Measurements from ENCODE around the gene HPX.

The HPX gene

DNA sequence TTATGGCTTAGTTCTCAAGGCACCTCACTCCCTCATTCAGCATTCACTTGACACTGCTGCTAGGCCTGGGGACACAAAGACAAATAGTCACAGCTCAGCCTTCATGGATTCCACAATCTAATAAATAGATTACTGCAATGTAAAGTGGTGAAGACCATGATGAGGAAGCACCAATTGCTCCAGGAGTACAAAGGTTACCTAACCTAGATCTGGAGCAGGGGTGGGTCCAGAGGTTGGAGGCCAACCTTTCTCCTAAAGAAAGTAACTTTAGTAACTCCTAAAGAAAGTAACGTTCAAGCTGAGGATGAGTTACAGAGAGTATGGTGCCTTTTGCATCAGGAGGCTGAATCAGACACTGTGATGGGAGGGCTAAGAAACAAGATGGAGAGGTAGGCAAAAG lies 28.8 kb upstream of the HPX start:
- DNase-seq = no peak
- in situ Hi-C loops (cut with HindIII; ENCODE audit: low pct_ligation_motif_present, low pct_unique_long_range_greater_than_20kb, low sequenced_read_pairs) = no loop called here

DNA sequence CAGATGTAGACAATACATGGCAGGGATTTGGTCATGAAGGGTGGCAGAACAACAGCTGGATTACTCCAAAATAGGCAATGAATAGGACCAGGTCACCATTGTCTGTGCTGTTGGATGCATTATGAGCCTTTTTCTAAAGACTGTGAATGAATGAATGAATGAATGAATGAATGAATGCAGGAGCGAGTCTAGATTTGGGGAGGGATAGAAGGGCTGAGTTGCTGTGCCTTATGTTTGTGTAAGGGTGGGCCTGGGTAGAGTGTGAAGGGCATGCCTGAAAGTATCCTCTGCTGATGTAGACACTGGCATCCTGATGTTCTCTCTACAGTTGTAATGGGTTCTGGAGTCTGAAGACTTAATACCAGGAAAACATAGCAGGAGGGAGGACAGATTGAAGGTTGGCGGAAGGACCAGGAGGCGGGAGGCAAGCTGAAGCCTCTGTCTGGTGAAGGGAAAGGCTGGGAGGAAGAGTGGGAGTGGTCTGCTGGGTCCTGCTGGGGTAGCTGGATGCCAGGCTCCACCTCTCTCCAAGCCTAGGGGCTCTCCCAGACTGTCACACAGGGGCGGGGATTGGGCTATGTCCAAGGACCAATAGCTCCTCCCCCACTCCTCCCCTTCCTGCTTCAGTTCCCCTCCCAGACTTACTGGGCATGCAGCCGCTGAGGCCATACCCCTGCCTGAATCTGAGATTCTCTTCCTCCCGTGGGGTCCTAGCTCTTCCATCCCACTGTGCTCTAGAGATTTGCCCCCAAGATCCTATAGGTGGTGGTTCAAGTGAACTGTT lies 28.1 kb upstream of the HPX start:
- in situ Hi-C loops (cut with HindIII; ENCODE audit: low pct_ligation_motif_present, low pct_unique_long_range_greater_than_20kb, low sequenced_read_pairs) = no loop called here
- peak; percentile 79 for DNase-seq

DNA sequence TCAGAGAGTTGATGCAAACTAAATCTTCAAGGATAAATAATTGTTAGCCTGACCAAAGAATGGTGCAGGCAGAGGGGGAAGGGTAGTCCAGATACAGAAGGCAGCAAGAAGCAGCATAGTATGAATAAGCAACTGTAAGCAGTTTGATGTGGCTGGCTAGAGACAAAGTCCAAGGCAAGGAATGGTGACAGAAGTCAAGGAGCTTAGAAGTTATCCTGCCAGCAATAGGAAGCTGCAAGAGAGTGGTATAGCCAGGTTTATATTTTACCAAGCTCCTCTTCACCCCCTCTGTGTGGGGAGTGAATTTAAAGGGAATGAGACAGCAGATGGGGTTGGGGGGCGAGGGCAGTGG lies 18.3 kb upstream of the HPX start:
- no peak for DNase-seq
- in situ Hi-C loops (cut with HindIII; ENCODE audit: low pct_ligation_motif_present, low pct_unique_long_range_greater_than_20kb, low sequenced_read_pairs) = no loop called here

DNA sequence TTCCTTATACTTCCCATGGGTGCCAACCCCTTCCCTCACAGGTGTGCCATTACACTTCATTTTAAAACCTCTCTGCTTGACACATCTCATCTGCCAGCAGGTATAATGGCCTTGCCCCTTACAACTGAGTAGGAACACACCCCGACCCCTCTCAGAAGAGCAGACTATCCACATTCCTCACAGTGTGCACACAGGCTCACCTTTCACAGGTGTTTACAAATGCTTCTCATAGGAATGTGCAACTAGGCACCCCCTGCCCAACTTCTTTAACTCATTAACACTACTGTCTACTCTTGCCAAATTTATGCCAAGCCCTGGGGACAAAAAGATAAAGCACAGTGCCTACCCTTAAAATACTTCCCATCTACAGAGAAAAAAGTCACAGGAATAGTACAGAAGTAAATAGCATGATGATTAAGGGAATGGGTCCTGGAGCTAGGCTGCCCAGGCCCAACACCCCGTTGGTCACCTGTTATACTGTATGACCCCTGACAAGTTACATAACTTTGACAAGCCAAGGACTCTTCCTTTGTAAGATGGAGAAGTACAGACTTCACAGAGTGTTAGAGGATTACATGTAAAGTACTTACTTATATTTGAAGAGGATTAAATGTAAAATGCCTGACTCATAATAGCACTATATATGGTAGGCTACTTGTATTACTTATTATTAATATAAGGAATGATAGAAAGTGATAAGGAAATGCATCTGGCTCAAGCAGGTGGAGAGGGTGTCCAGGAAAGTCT lies 17.7 kb upstream of the HPX start:
- DNase-seq = no peak
- in situ Hi-C loops (cut with HindIII; ENCODE audit: low pct_ligation_motif_present, low pct_unique_long_range_greater_than_20kb, low sequenced_read_pairs) = no loop called here

DNA sequence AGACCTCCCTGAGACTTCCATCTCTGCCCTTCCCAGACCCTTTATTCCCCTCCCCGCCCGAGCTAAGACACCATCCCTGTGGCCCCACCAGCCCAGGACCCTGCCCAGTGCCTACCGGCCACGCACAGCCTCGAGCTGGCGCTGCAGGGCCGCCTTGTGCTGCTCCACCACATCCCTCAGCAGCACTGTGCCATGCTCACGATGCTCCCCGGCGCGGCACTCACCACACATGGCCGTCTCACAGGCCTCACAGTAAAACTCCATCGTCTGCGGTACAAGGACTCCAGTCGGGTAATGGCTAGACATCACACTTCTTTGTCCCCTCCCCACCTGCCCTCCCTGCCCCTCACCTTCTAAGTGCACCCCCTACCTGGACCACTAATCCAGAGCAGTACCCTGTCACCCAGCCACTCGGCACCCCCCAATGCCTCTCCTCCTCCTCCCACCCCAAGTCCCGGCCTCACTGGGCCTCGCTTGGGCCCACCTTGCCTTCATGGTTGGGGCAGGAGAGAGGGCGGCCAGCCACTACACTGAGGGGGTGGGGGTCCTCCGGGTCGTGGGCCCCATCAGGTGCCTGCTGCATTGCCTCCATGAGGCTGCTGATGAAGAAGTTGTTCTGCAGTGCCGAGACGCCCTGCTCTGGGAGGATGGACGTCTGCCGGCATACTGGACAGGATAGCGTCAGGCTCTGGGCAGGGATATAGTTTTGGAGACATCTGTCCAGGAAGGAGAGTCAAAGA lies 17.0 kb upstream of the HPX start:
- in situ Hi-C loops (cut with HindIII; ENCODE audit: low pct_ligation_motif_present, low pct_unique_long_range_greater_than_20kb, low sequenced_read_pairs) = no loop called here
- no peak for DNase-seq

DNA sequence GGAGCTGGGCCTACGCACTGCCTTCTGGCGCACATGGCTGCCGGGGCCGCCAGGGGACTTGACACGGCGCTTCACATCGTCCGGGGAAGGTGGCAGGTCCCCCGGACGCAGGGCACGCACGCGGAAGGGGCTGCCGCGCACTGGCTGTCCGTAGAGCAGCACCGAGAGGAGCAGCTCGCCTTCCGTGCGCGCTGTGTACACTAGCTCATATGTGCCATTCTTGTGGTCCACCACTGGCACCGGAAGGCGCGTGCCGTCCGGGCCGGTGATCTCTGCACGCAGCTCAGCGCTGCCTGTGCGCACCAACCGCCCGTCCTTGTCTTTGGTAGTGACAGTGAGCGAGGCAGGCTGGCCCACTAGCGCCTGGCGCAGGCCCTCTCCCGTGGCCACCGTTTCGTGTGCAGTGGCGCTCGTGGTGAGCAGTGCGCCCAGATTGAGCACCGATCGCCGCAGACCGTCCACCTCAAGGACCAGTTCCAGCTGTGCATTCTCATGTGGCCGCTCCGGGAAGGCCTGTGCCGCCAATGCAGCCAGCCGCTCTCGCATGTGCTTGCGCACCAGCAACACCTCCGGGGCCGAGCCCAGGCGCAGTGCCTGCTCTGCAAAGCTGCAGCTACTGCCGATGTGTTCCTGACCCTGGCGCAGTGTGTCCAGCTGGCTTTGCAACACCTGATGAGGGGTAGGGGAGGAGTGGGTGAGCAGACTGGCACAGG lies 15.7 kb upstream of the HPX start:
- in situ Hi-C loops (cut with HindIII; ENCODE audit: low pct_ligation_motif_present, low pct_unique_long_range_greater_than_20kb, low sequenced_read_pairs) = no loop called here
- no peak for DNase-seq

DNA sequence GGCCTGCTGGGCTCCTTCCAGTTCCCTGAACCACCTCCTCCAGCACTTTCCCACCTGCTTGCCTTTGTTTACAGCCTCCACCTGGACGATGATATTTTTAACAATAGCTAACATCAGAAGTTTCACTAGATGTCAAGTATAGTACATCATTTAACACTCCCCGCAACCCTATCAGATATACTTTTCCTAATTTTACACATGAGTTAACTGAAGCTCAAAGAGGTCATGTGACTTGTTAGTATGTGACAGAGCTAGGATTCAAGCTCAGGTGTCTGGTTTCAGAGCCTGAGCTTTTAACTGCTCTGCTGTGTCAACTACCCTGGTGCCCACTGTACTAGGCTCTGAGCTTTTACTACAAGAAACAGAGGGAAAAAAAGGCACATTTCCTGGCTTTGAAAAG lies 14.3 kb upstream of the HPX start:
- in situ Hi-C loops (cut with HindIII; ENCODE audit: low pct_ligation_motif_present, low pct_unique_long_range_greater_than_20kb, low sequenced_read_pairs) = no loop called here
- no peak for DNase-seq

DNA sequence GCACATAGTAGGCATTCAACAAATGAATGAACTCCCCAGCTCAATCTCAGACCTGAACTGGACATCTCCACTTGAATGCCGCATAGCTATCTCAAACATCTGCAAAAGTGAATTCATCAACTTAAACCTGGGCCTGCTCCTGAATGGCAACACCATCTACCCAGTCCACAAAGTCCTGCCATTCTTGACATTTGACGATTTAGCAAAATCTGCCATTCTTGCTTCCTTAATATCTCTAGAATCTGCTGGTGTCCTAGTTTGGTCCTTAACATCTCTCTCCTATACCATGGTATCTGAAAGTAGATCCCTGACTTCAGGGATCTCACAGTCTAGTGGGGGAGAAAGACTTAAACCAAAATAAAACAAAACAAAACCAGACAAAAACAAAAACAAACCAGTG lies 12.4 kb upstream of the HPX start:
- DNase-seq = no peak
- in situ Hi-C loops (cut with HindIII; ENCODE audit: low pct_ligation_motif_present, low pct_unique_long_range_greater_than_20kb, low sequenced_read_pairs) = no loop called here

DNA sequence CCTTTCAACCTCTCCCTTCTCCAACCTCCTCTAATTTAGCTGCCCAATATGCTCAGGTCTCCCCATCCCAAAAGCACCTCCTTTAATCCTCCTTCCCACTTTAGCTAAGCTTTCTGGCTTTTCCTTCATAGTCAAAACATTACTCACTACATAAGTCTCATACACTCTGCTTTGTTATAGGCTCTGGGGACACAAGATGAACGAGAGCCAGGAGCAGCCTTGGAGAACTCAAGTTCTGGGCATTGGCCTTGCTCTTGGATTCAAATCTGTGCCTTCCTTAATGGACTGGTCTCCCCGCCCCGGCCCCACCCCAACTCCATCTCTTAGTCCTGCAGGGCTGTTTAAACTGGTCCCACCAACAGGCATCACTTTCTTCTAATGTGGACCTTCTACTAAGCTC lies 11.4 kb upstream of the HPX start:
- in situ Hi-C loops (cut with HindIII; ENCODE audit: low pct_ligation_motif_present, low pct_unique_long_range_greater_than_20kb, low sequenced_read_pairs) = no loop called here
- DNase-seq = no peak

DNA sequence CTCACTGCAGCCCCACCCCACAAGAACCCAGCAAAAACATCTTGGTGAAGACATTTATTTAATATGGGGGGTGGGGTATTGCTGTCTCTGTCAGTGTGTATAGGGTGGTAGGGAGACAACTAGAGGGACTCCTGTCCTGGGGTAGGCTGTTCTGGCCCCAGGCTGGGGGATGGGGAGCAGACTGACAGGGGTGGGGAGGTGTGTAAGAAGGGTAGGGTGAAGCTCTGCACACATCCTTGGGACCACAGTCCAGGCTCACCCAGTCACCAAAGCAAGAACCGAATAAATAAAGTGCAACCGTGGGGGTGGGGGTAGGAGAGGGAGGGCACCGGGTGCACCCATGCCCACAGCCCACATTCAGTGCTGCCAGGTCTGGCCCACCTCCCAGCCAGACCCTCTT lies 7.8 kb upstream of the HPX start:
- no peak for DNase-seq
- in situ Hi-C loops (cut with HindIII; ENCODE audit: low pct_ligation_motif_present, low pct_unique_long_range_greater_than_20kb, low sequenced_read_pairs) = no loop called here

DNA sequence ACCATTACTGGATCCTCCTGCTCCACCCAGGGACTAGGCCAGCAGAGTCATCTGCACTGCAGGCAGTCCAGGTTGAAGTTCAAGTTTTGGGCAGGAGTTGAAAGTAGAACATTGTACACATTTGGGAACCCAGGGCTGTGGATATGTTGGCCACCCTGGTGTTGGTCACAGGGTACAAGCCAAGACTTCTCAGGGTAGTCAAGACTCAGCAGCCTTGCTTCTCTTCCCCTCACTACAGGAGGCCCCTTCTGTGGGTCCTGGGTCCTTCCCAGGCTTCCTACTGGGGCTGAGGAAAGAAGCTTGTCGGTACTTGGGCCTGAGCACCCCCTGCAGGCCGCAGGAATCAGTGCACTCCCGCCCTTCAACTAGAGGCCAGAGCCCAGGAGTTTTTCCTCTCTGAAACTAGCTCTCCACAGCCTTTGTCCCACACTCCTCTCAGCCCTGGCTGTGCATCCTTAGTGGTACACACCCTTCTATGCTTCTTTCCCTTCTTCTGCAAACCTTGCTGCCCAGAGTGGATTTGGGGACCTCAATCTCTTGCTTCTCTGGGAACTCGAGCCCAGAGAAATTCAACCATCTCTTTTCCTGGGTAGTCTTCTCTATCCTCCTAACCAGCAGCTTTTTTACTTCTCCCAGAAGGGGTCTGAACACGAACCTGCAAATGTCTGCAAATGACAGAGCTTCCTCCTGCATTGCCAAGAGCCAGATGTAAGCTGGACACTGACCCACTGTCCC lies 2.6 kb upstream of the HPX start:
- in situ Hi-C loops (cut with HindIII; ENCODE audit: low pct_ligation_motif_present, low pct_unique_long_range_greater_than_20kb, low sequenced_read_pairs) = no loop called here

DNA sequence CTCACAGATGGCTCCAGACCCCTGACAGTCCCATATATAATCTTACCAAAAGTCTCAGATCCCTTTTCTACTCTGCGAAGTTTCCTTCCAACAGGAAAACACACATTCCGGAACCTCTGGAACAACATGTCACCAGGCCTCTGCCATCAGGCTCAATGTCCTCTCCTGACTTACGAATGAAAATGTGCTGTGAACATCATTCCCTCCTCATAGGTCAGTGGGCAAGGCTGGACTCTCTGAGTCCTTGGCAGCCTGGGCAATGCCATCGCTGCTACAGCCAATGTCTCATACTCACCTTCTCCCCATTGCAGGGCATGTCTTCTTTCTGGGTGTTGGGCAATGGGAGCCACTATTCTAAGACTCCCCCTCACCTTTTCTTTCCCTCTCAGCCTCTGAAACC lies 1.7 kb upstream of the HPX start:
- in situ Hi-C loops (cut with HindIII; ENCODE audit: low pct_ligation_motif_present, low pct_unique_long_range_greater_than_20kb, low sequenced_read_pairs) = no loop called here
- no peak for DNase-seq

More for the DNA sequence above, 2.6 kb upstream of the HPX start:
- DNase-seq = peak; percentile 48

DNA sequence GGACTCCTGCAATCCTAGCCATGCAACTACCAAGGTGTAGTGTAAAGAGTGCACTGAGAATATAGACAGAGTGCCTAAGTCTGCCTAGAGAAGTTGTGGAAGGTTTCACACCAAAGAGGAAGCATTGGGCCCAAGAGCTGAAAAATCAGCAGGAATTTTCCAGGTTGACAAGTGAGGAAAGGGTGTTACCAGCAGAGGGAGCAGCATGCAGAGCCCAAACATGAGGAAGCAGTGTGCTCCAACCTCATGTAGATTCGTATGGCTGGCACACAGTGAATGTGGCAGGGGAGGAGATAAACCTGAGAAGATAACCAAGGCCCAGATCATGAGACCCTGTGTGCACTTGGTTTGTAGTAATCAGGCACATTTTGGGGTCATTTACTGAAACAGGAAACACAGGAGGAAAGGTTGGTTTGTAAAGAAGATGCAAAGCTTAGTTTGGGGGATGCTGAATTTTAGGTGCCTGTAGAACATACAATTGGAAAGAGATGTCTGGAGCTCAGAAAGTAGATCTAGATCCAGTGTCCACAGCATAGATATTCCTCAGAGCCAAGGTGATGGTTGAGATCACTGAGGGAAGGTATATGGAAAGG lies 1.7 kb downstream of the HPX start:
- in situ Hi-C loops (cut with HindIII; ENCODE audit: low pct_ligation_motif_present, low pct_unique_long_range_greater_than_20kb, low sequenced_read_pairs) = no loop called here
- peak; percentile 63 for DNase-seq

DNA sequence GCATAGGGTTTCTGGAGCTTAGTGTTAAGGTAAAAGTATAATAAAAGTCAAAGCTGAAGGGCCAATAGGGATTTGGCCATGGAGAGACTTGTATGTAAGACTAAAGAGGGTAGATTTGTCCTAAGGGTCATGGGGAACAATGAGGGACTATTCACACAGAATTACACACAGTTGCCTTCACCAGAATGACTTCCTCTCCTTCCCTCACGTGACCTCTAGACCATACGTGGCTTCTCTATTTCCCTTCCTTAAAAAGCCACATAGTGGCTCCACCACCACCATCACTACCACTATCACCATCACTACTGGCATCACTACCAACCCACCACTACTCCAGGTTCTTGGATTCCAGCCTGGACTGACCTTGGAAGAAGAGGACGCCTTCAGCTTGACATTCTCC lies 2.8 kb downstream of the HPX start:
- in situ Hi-C loops (cut with HindIII; ENCODE audit: low pct_ligation_motif_present, low pct_unique_long_range_greater_than_20kb, low sequenced_read_pairs) = no loop called here
- no peak for DNase-seq

DNA sequence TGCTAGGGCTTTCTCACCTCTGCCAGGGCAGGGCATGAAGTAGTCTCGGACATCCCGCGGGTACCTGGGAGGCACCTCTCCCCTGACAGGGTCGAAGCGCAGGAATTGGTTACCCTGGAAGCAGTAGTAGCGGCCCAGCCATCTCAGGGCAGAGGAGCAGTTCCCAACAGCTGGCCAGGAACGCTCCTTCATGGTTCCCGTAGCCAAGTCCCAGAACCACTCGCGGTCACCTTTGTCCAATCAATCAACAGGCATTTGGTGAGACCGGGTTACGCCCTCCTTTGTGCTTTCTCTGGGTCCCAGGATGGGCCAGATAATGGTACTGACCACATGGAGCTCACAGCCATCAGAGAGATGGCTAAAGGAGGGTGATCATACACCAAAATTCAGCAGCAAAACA lies 3.4 kb downstream of the HPX start:
- in situ Hi-C loops (cut with HindIII; ENCODE audit: low pct_ligation_motif_present, low pct_unique_long_range_greater_than_20kb, low sequenced_read_pairs) = no loop called here
- no peak for DNase-seq

DNA sequence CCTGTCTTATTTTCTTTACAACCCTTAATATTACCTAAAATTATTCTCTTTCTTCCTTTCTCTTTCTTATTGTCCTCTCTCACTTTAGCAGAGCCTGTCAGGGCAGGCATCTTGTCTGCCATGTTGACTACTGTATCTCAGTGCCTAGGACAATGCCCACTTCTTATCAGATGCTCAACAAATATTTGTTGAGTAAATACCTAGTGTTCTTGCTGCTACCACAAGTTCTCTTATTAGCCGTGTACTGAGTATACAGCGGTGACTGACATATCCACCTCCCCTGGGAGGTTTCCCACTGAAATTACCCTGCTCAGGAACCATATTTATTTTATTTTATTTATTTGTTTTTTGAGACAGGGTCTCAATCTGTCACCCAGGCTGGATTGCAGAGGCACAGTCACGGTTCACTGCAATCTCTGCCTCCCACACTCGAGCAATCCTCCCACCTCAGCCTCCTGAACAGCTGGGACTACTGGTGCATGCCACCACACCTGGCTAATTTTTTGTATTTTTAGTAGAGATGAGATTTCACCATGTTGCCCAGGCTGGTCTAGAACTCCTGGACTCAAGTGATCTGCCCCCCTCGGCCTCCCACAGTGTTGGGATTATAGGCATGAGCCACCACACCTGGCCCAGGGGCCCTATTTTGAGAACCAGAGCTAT lies 6.7 kb downstream of the HPX start:
- DNase-seq = no peak
- in situ Hi-C loops (cut with HindIII; ENCODE audit: low pct_ligation_motif_present, low pct_unique_long_range_greater_than_20kb, low sequenced_read_pairs) = no loop called here

DNA sequence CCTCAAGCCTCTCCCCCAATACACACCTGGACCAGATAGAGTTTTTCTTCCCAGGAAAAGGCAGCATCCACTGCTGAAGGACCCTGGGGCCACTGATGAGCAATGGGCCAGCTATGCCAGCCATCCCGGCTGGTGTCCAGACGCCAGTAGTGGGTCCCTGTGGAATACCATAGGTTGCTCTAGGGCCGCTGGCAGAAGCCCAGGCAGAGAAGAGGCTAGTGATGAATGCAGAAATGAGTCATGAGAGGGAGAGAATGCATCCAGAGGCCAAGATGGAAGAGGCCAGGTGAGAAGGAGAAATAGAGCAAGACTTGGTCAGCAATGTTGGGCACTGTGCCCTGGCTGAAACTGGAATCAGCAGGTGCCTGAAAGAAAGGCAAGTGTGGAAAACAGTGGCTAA lies 8.9 kb downstream of the HPX start:
- in situ Hi-C loops (cut with HindIII; ENCODE audit: low pct_ligation_motif_present, low pct_unique_long_range_greater_than_20kb, low sequenced_read_pairs) = no loop called here
- peak; percentile 93 for DNase-seq

DNA sequence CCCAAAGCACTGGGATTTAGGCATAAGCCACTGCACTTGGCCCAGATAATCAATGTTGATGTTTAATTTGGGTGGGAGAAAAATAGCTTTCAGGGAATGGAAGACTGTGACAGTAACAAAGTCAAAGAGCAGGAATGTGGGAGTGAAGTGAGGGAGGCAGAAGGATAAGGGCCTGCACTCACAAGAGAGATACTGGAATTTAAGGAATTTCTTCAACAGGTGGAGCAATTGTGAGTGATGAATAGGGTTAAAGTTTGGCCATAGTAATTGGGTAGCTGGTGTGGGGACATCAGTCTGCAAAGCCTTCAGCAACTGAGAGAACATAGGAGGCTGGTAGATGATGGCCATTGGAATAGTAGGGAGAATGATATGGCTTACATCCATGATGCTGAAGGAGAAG lies 13.3 kb downstream of the HPX start:
- in situ Hi-C loops (cut with HindIII; ENCODE audit: low pct_ligation_motif_present, low pct_unique_long_range_greater_than_20kb, low sequenced_read_pairs) = no loop called here
- DNase-seq = no peak
